Vein endothelial cell (primary cell): ENCODE data around the gene RNASEH2A. TPM values are rescaled to one million over a fixed set of nuclear protein-coding genes. Genes with fewer than 3 reads are reported as not detected.

Experiments
- small RNA-seq: library from RNA; depleted of rRNA; stranded (forward); fragments of <200 nt; gene quantifications from one replicate; pipeline ENCODE3, GENCODE V24; 2012
- total RNA-seq: library from RNA; depleted of rRNA; stranded (reverse); fragments of >200 nt; gene quantifications from 2 replicates; pipeline ENCODE4 v1.2.3, GENCODE V29; 2012

RNASEH2A gene
- 19.5 and 25.5 TPM in 2 replicates for total RNA-seq

GRCh38 chr19:12806242-12807081 lies at the start of gene RNASEH2A:
TSS of gene RNASEH2A (plus strand) at chr19:12806584. CDS start at chr19:12806674, 90 bp downstream.

GRCh38 chr19:12774588-12775555 lies 31.5 kb upstream of the RNASEH2A start, which contains the start of gene HOOK2:
TSS of gene HOOK2 (minus strand) at chr19:12775552. CDS start at chr19:12775449, 103 bp downstream.

GRCh38 chr19:12791345-12792050 lies 14.9 kb upstream of the RNASEH2A start, which contains the start of gene JUNB:
TSS of gene JUNB (plus strand) at chr19:12791486. CDS start at chr19:12791772, 286 bp downstream.

GRCh38 chr19:12801466-12802266 lies 4.7 kb upstream of the RNASEH2A start, which contains the start of the genes PRDX2 and THSD8:
TSS of gene PRDX2 (minus strand) at chr19:12801800. CDS start at chr19:12801261, 539 bp downstream.
TSS of gene THSD8 (plus strand) at chr19:12802069. CDS start at chr19:12802072, 3 bp downstream.

DNA sequence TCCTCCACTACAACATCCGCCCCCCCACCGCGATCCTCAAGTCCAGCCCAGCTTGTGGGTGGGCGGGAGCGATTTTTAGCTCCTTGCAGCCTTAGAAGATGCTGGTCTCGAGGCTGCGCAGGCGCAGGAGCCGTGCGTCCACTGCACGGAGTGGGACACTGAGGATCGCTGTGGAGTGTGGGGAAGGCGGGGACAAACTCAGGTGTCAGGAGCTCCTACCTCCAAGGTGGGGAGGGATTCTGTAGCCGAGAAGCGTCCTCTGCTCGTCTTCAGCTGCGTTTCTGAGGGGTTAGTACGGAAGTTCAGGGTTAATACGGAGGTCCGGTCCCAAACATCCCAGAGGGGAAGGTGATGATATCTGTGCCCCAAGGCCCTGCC lies 28.2 kb downstream of the RNASEH2A start, which contains the start of gene RTBDN:
RTBDN (minus strand) TSS at position 14 of the 378 bp plus-strand sequence. CDS start 4,600 bp downstream, outside the sequence.

GRCh38 chr19:12838182-12838885 lies 31.9 kb downstream of the RNASEH2A start, which contains the start of gene MAST1:
TSS of gene MAST1 (plus strand) at chr19:12838515. CDS start at chr19:12838573, 58 bp downstream.

Small RNA genes lying within 50 kb of the gene (small RNA-seq; reads per million reads assigned to genes)
- not detected for gene MIR5684
- not detected for gene MIR6794

Other genes with a start within 250 kb of the RNASEH2A start
- gene ZNF490, start 195.8 kb upstream of the RNASEH2A start, total RNA-seq: 7.2 and 9.9 TPM in 2 replicates
- gene ZNF791, start 195.7 kb upstream of the RNASEH2A start, total RNA-seq: 18.3 and 20.6 TPM in 2 replicates
- gene MAN2B1, start 139.8 kb upstream of the RNASEH2A start, total RNA-seq: 51.2 and 53.2 TPM in 2 replicates
- 4.9 and 8.8 TPM in 2 replicates for gene WDR83, start 139.8 kb upstream of the RNASEH2A start, total RNA-seq
- 52.6 and 53.0 TPM in 2 replicates for gene DHPS, start 124.7 kb upstream of the RNASEH2A start, total RNA-seq
- gene GNG14, start 118.6 kb upstream of the RNASEH2A start, total RNA-seq: not detected in 2 replicates
- 16.5 and 21.9 TPM in 2 replicates for gene FBXW9, start 110.0 kb upstream of the RNASEH2A start, total RNA-seq
- gene TNPO2, start 82.7 kb upstream of the RNASEH2A start, total RNA-seq: 55.5 and 61.4 TPM in 2 replicates
- gene TRIR, start 71.9 kb upstream of the RNASEH2A start, total RNA-seq: 169 and 191 TPM in 2 replicates
- 89.2 and 91.0 TPM in 2 replicates for gene GET3, start 69.1 kb upstream of the RNASEH2A start, total RNA-seq
- not detected in 2 replicates for gene BEST2, start 54.8 kb upstream of the RNASEH2A start, total RNA-seq
- gene HOOK2, start 31.0 kb upstream of the RNASEH2A start, total RNA-seq: 9.0 and 9.5 TPM in 2 replicates
- 57.4 and 78.7 TPM in 2 replicates for gene JUNB, start 15.1 kb upstream of the RNASEH2A start, total RNA-seq
- 221 and 264 TPM in 2 replicates for gene PRDX2, start 4.8 kb upstream of the RNASEH2A start, total RNA-seq
- not detected in 2 replicates for gene THSD8, start 4.5 kb upstream of the RNASEH2A start, total RNA-seq
- gene RTBDN, start 28.0 kb downstream of the RNASEH2A start, total RNA-seq: not detected in 2 replicates
- 0.29 and 0.33 TPM in 2 replicates for gene MAST1, start 31.9 kb downstream of the RNASEH2A start, total RNA-seq
- 16.8 and 20.9 TPM in 2 replicates for gene DNASE2, start 74.9 kb downstream of the RNASEH2A start, total RNA-seq
- not detected in 2 replicates for gene KLF1, start 80.6 kb downstream of the RNASEH2A start, total RNA-seq
- 30.1 and 33.7 TPM in 2 replicates for gene GCDH, start 84.6 kb downstream of the RNASEH2A start, total RNA-seq
- not detected in 2 replicates for gene SYCE2, start 112.7 kb downstream of the RNASEH2A start, total RNA-seq
- gene FARSA, start 127.1 kb downstream of the RNASEH2A start, total RNA-seq: 74.1 and 78.0 TPM in 2 replicates
- gene CALR, start 132.0 kb downstream of the RNASEH2A start, total RNA-seq: 2,084 and 2,158 TPM in 2 replicates
- 94.9 and 104 TPM in 2 replicates for gene RAD23A, start 139.3 kb downstream of the RNASEH2A start, total RNA-seq
- gene GADD45GIP1, start 150.6 kb downstream of the RNASEH2A start, total RNA-seq: 20.9 and 21.0 TPM in 2 replicates
- not detected in 2 replicates for gene DAND5, start 163.0 kb downstream of the RNASEH2A start, total RNA-seq
- 13.2 and 16.0 TPM in 2 replicates for gene NFIX, start 188.9 kb downstream of the RNASEH2A start, total RNA-seq